WTC11 (cell line): Measurements from ENCODE around the gene ITPKA. TPM values are rescaled to one million over a fixed set of nuclear protein-coding genes. Genes with fewer than 3 reads are reported as not detected.

Experiments used
- ATAC-seq: fragments of 200-7000 bp; cut with Tn5 transposase; 2 replicates; pipeline ENCODE4 v1.10.0; 2021; ENCODE audit warnings: mild to moderate bottlenecking, moderate library complexity
- CTCF ChIA-PET: fragments of 300-600 bp; sonication (Branson Sonifier 250); formaldehyde crosslinking; loops from one replicate; lab custom pipeline; 2021; ENCODE audit warnings: antibody characterized with exemption; lab: Charles Lee
- POLR2A ChIA-PET: fragments of 350-600 bp; sonication (Branson Sonifier 250); formaldehyde crosslinking; loops from one replicate; lab custom pipeline; 2021; ENCODE audit warnings: antibody characterized with exemption; lab: Charles Lee
- DNase-seq: peaks from one replicate; pipeline ENCODE4 v3.0.0; 2021; ENCODE audit warnings: low spot score
- H3K27ac Mint-ChIP-seq: 2 replicates; pipeline ENCODE4 v1.8.0; 2021; ENCODE audit warnings: mixed read lengths
- H3K27me3 Mint-ChIP-seq: 2 replicates; pipeline ENCODE4 v1.8.0; 2021; ENCODE audit warnings: low read depth, mild to moderate bottlenecking, moderate library complexity, mixed read lengths
- H3K36me3 Mint-ChIP-seq: 2 replicates; pipeline ENCODE4 v1.8.0; 2021; ENCODE audit warnings: mixed read lengths
- H3K4me1 Mint-ChIP-seq: 2 replicates; pipeline ENCODE4 v1.8.0; 2022; ENCODE audit warnings: mixed read lengths
- H3K4me3 Mint-ChIP-seq: 2 replicates; pipeline ENCODE4 v1.8.0; 2021; ENCODE audit warnings: mild to moderate bottlenecking, moderate library complexity, mixed read lengths
- H3K9me3 Mint-ChIP-seq: 2 replicates; pipeline ENCODE4 v1.8.0; 2021; ENCODE audit warnings: mixed read lengths
- CBFB ChIP-seq: sonication (generic); formaldehyde crosslinking; IDR thresholded peaks from 2 replicates; pipeline ENCODE4 v1.8.1; 2022; ENCODE audit warnings: mild to moderate bottlenecking, low read depth, missing genetic modification reagents
- CREB1 ChIP-seq: sonication (generic); formaldehyde crosslinking; IDR thresholded peaks from 2 replicates; pipeline ENCODE4 v1.8.0; 2023; ENCODE audit warnings: mild to moderate bottlenecking, missing genetic modification reagents
- CREM ChIP-seq: sonication (generic); formaldehyde crosslinking; IDR thresholded peaks from 2 replicates; pipeline ENCODE4 v1.8.1; 2022; ENCODE audit warnings: mild to moderate bottlenecking, missing genetic modification reagents, moderate library complexity
- FOXK1 ChIP-seq: sonication (generic); formaldehyde crosslinking; IDR thresholded peaks from 2 replicates; pipeline ENCODE4 v1.8.0; 2022; ENCODE audit warnings: mild to moderate bottlenecking, moderate library complexity, missing genetic modification reagents
- GABPB1 ChIP-seq: sonication (generic); formaldehyde crosslinking; IDR thresholded peaks from 2 replicates; pipeline ENCODE4 v1.8.1; 2023; ENCODE audit warnings: mild to moderate bottlenecking, missing genetic modification reagents
- MYBL2 ChIP-seq: sonication (generic); formaldehyde crosslinking; IDR thresholded peaks from 2 replicates; pipeline ENCODE4 v1.8.1; 2023; ENCODE audit warnings: mild to moderate bottlenecking, moderate library complexity, missing genetic modification reagents
- NR3C1 ChIP-seq: sonication (generic); formaldehyde crosslinking; conservative IDR thresholded peaks from 2 replicates; pipeline ENCODE4 v1.8.1; 2023; ENCODE audit warnings: low read depth, mild to moderate bottlenecking, missing genetic modification reagents
- PRRX2 ChIP-seq: fragments of 250-450 bp; sonication (Bioruptor Pico); IDR thresholded peaks from 2 replicates; pipeline ENCODE4 v1.8.0; 2021; ENCODE audit warnings: mild to moderate bottlenecking
- TEAD4 ChIP-seq: sonication (generic); formaldehyde crosslinking; IDR thresholded peaks from 2 replicates; pipeline ENCODE4 v1.8.0; 2022; ENCODE audit warnings: mild to moderate bottlenecking, missing genetic modification reagents
- ZNF121 ChIP-seq: sonication (generic); formaldehyde crosslinking; IDR thresholded peaks from 2 replicates; pipeline ENCODE4 v1.8.0; 2023; ENCODE audit warnings: missing genetic modification reagents
- ZNF138 ChIP-seq: sonication (generic); formaldehyde crosslinking; conservative IDR thresholded peaks from 2 replicates; pipeline ENCODE4 v1.8.1; 2022; ENCODE audit warnings: mild to moderate bottlenecking, moderate library complexity, missing genetic modification reagents
- ZNF219 ChIP-seq: sonication (generic); formaldehyde crosslinking; IDR thresholded peaks from 2 replicates; pipeline ENCODE4 v1.8.0; 2023; ENCODE audit warnings: missing genetic modification reagents, mild to moderate bottlenecking, borderline replicate concordance
- ZNF317 ChIP-seq: sonication (generic); formaldehyde crosslinking; IDR thresholded peaks from 2 replicates; pipeline ENCODE4 v1.8.1; 2023; ENCODE audit warnings: low read depth, mild to moderate bottlenecking, moderate library complexity, missing genetic modification reagents, borderline replicate concordance
- ZNF671 ChIP-seq: fragments of 250-450 bp; sonication (Bioruptor Pico); IDR thresholded peaks from 2 replicates; pipeline ENCODE4 v1.8.0; 2021; ENCODE audit warnings: mild to moderate bottlenecking
- total RNA-seq: library from RNA; stranded (reverse); gene quantifications from 3 replicates; pipeline ENCODE4 v1.2.3, GENCODE V29; 2021
- TF ChIP-seq, protein P1 (sequence below): sonication (generic); formaldehyde crosslinking; IDR thresholded peaks from 2 replicates; pipeline ENCODE4 v1.8.0; 2023; ENCODE audit warnings: mild to moderate bottlenecking, missing genetic modification reagents
- TF ChIP-seq, protein P2 (sequence below): sonication (generic); formaldehyde crosslinking; conservative IDR thresholded peaks from 2 replicates; pipeline ENCODE4 v1.8.1; 2023; ENCODE audit warnings: mild to moderate bottlenecking, low read depth, missing genetic modification reagents, moderate library complexity
- TF ChIP-seq, protein P3 (sequence below): sonication (generic); formaldehyde crosslinking; IDR thresholded peaks from 2 replicates; pipeline ENCODE4 v1.8.0; 2022; ENCODE audit warnings: missing genetic modification reagents

Gene ITPKA
- total RNA-seq, 1 experiment from 2014 or later: 1.2 TPM

DNA sequence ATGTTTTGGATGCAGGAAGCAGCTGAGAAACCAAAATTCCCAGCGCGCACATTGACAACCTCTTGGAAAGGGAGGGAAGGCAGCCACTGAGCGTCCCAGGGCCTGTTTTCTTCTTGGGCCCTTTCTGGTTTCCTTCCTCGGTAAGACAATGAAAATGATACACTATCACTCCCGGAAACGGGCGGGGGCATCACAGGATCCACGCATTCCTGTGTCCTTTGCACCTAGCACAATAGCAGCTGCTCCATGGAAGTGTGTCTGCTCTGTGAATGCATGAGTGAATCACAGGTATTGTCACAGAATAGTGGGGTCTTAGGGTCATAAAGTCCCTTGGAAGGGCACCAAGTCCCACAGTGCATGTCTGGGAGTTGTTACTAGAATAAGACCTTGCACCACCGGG is 6.3 kb upstream of the ITPKA start:
- Mint-ChIP-seq H3K27ac (no peak overlapping the region), H3K27me3 (peaks cover 25% of the 10 kb centered on the region), H3K4me3 (no peak overlapping the region), H3K9me3 (no peaks in the 10 kb centered on the region), H3K4me1 (peaks cover 1% of the 10 kb centered on the region), H3K36me3 (peaks cover 5% of the 10 kb centered on the region; the same call in 1 of the 2 replicates)
- no peak for TF ChIP-seq CREM (CRISPR knock-in tag)
- DNase-seq (no peak), ATAC-seq (no peak)
- CTCF ChIA-PET: interaction anchor here (0.6 to 1.8 kb wide), 2 partner anchors 9 to 21 kb away, joined by 4 read pairs; no protein-coding TSS in a partner anchor
- POLR2A ChIA-PET: no interaction called here

DNA sequence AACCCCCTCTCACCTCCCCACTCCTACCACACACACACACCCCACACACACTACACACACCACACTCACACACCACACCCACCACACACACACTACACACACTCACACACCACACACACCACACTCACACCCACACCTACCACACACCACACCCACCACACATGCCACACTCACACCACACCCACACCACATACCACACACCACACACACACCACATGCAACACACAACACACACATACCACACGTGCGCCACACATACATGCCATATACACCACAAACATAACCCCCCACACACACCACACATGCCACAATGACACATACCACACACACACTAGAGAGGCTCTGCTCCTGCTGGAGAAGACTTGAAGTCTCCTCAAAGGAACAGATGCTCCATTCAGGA is 5.9 kb upstream of the ITPKA start:
- Mint-ChIP-seq H3K27ac (no peak overlapping the region), H3K4me1 (peaks cover 5% of the 10 kb centered on the region), H3K9me3 (no peaks in the 10 kb centered on the region), H3K36me3 (peaks cover under 1% of the 10 kb centered on the region; the same call in 1 of the 2 replicates), H3K4me3 (no peak overlapping the region), H3K27me3 (peaks cover 29% of the 10 kb centered on the region)
- DNase-seq: no peak
- CTCF ChIA-PET: interaction anchor here (1.8 kb wide), 1 partner anchor 22 kb away, joined by 4 read pairs; no protein-coding TSS in a partner anchor
- POLR2A ChIA-PET: interaction anchor here (0.5 kb wide), 1 partner anchor 29 kb away, joined by 3 read pairs; no protein-coding TSS in a partner anchor
- TF ChIP-seq ZNF219: no peak
- TF ChIP-seq, protein P1, sequence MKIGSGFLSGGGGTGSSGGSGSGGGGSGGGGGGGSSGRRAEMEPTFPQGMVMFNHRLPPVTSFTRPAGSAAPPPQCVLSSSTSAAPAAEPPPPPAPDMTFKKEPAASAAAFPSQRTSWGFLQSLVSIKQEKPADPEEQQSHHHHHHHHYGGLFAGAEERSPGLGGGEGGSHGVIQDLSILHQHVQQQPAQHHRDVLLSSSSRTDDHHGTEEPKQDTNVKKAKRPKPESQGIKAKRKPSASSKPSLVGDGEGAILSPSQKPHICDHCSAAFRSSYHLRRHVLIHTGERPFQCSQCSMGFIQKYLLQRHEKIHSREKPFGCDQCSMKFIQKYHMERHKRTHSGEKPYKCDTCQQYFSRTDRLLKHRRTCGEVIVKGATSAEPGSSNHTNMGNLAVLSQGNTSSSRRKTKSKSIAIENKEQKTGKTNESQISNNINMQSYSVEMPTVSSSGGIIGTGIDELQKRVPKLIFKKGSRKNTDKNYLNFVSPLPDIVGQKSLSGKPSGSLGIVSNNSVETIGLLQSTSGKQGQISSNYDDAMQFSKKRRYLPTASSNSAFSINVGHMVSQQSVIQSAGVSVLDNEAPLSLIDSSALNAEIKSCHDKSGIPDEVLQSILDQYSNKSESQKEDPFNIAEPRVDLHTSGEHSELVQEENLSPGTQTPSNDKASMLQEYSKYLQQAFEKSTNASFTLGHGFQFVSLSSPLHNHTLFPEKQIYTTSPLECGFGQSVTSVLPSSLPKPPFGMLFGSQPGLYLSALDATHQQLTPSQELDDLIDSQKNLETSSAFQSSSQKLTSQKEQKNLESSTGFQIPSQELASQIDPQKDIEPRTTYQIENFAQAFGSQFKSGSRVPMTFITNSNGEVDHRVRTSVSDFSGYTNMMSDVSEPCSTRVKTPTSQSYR (CRISPR knock-in tag): no peak
- no peak for TF ChIP-seq NR3C1
- TF ChIP-seq FOXK1: no peak
- no peak for TF ChIP-seq ZNF671 (CRISPR knock-in tag)
- TF ChIP-seq, protein P2, sequence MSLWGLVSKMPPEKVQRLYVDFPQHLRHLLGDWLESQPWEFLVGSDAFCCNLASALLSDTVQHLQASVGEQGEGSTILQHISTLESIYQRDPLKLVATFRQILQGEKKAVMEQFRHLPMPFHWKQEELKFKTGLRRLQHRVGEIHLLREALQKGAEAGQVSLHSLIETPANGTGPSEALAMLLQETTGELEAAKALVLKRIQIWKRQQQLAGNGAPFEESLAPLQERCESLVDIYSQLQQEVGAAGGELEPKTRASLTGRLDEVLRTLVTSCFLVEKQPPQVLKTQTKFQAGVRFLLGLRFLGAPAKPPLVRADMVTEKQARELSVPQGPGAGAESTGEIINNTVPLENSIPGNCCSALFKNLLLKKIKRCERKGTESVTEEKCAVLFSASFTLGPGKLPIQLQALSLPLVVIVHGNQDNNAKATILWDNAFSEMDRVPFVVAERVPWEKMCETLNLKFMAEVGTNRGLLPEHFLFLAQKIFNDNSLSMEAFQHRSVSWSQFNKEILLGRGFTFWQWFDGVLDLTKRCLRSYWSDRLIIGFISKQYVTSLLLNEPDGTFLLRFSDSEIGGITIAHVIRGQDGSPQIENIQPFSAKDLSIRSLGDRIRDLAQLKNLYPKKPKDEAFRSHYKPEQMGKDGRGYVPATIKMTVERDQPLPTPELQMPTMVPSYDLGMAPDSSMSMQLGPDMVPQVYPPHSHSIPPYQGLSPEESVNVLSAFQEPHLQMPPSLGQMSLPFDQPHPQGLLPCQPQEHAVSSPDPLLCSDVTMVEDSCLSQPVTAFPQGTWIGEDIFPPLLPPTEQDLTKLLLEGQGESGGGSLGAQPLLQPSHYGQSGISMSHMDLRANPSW (CRISPR knock-in tag): no peak
- no peak for TF ChIP-seq ZNF138 (CRISPR knock-in tag)
- TF ChIP-seq, protein P3, sequence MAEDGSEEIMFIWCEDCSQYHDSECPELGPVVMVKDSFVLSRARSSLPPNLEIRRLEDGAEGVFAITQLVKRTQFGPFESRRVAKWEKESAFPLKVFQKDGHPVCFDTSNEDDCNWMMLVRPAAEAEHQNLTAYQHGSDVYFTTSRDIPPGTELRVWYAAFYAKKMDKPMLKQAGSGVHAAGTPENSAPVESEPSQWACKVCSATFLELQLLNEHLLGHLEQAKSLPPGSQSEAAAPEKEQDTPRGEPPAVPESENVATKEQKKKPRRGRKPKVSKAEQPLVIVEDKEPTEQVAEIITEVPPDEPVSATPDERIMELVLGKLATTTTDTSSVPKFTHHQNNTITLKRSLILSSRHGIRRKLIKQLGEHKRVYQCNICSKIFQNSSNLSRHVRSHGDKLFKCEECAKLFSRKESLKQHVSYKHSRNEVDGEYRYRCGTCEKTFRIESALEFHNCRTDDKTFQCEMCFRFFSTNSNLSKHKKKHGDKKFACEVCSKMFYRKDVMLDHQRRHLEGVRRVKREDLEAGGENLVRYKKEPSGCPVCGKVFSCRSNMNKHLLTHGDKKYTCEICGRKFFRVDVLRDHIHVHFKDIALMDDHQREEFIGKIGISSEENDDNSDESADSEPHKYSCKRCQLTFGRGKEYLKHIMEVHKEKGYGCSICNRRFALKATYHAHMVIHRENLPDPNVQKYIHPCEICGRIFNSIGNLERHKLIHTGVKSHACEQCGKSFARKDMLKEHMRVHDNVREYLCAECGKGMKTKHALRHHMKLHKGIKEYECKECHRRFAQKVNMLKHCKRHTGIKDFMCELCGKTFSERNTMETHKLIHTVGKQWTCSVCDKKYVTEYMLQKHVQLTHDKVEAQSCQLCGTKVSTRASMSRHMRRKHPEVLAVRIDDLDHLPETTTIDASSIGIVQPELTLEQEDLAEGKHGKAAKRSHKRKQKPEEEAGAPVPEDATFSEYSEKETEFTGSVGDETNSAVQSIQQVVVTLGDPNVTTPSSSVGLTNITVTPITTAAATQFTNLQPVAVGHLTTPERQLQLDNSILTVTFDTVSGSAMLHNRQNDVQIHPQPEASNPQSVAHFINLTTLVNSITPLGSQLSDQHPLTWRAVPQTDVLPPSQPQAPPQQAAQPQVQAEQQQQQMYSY (CRISPR knock-in tag): no peak
- no peak for TF ChIP-seq CREB1 (CRISPR knock-in tag)
- TF ChIP-seq GABPB1 (CRISPR knock-in tag): no peak
- no peak for TF ChIP-seq TEAD4
- TF ChIP-seq ZNF317 (CRISPR knock-in tag): no peak
- TF ChIP-seq CBFB (CRISPR knock-in tag): no peak
- no peak for TF ChIP-seq ZNF121 (CRISPR knock-in tag)
- TF ChIP-seq PRRX2 (CRISPR knock-in tag): no peak
- no peak for TF ChIP-seq MYBL2 (CRISPR knock-in tag)
- ATAC-seq: no peak
